ENCODE data around the gene SLC25A51. TPM values are rescaled to one million over a fixed set of nuclear protein-coding genes. Genes with fewer than 3 reads are reported as not detected.

SLC25A51 gene
- total RNA-seq, 1 donor from 2014 or later = 39.6 TPM

- H3K4me3 ChIP-seq (ENCODE audit: insufficient read depth, low read depth, low read length) = no peak overlapping the region
- peaks cover 79% of the 10 kb centered on the region for H3K79me2 ChIP-seq (ENCODE audit: insufficient read depth, low read length)
- no peaks in the 10 kb centered on the region for H3K27me3 ChIP-seq (ENCODE audit: insufficient read depth, low read length)
- Mint-ChIP-seq H3K27ac (ENCODE audit: unreplicated experiment) (no peak overlapping the region), H3K27me3 (ENCODE audit: low read depth, unreplicated experiment) (no peaks in the 10 kb centered on the region), H3K9me3 (ENCODE audit: unreplicated experiment) (peaks cover 2% of the 10 kb centered on the region), H3K4me3 (ENCODE audit: unreplicated experiment) (no peak overlapping the region), H3K4me1 (ENCODE audit: low read depth, unreplicated experiment) (peaks cover 40% of the 10 kb centered on the region), H3K36me3 (ENCODE audit: low read depth, unreplicated experiment) (peaks cover 15% of the 10 kb centered on the region)
- no peak overlapping the region for H3K27ac ChIP-seq (ENCODE audit: low read depth, low read length)
- no peaks in the 10 kb centered on the region for H3K9me3 ChIP-seq (ENCODE audit: insufficient read depth, low read depth, low read length)
- H3K36me3 ChIP-seq (ENCODE audit: insufficient read depth, low read length) = no peaks in the 10 kb centered on the region
- H3K4me1 ChIP-seq (ENCODE audit: insufficient read depth, low read length) = peaks cover 37% of the 10 kb centered on the region
- H2AFZ ChIP-seq (ENCODE audit: low read depth, low read length) = no peak overlapping the region
- FAIRE-seq (no peak), DNase-seq (ENCODE audit: low read depth) (no peak)
- no peak overlapping the region for H3K9ac ChIP-seq (ENCODE audit: low read length)
- H4K20me1 ChIP-seq (ENCODE audit: insufficient read depth, low read length) = peaks cover 54% of the 10 kb centered on the region
- TF ChIP-seq CTCF (IDR thresholded peaks at IDR 0.05; ENCODE audit: insufficient read depth, low read depth, low read length) = no peak
- TF ChIP-seq EZH2 (IDR thresholded peaks at IDR 0.05; ENCODE audit: insufficient read depth, low read length) = no peak
- no peak overlapping the region for H3K4me2 ChIP-seq (ENCODE audit: low read length)
These were observed 23.2 kb upstream of the SLC25A51 start for GRCh38 chr9:37927132-37927531.

- H3K27me3 Mint-ChIP-seq (ENCODE audit: low read depth, unreplicated experiment) = no peaks in the 10 kb centered on the region
- H3K36me3 Mint-ChIP-seq (ENCODE audit: low read depth, unreplicated experiment) = peaks cover 16% of the 10 kb centered on the region
- Histone ChIP-seq H4K20me1 (ENCODE audit: insufficient read depth, low read length) (peaks cover 55% of the 10 kb centered on the region), H3K4me3 (ENCODE audit: insufficient read depth, low read depth, low read length) (no peak overlapping the region), H3K4me1 (ENCODE audit: insufficient read depth, low read length) (peaks cover 41% of the 10 kb centered on the region), H3K36me3 (ENCODE audit: insufficient read depth, low read length) (no peaks in the 10 kb centered on the region), H3K9me3 (ENCODE audit: insufficient read depth, low read depth, low read length) (no peaks in the 10 kb centered on the region), H3K4me2 (ENCODE audit: low read length) (peak overlapping the region; percentile 49), H3K9ac (ENCODE audit: low read length) (no peak overlapping the region), H3K79me2 (ENCODE audit: insufficient read depth, low read length) (peaks cover 79% of the 10 kb centered on the region), H3K27me3 (ENCODE audit: insufficient read depth, low read length) (no peaks in the 10 kb centered on the region), H3K27ac (ENCODE audit: low read depth, low read length) (peak overlapping the region; percentile 3), H2AFZ (ENCODE audit: low read depth, low read length) (no peak overlapping the region)
- H3K27ac Mint-ChIP-seq (ENCODE audit: unreplicated experiment) = peak overlapping the region; percentile 75
- FAIRE-seq (no peak), DNase-seq (ENCODE audit: low read depth) (no peak)
- TF ChIP-seq CTCF (IDR thresholded peaks at IDR 0.05; ENCODE audit: insufficient read depth, low read depth, low read length) = no peak
- no peak for TF ChIP-seq EZH2 (IDR thresholded peaks at IDR 0.05; ENCODE audit: insufficient read depth, low read length)
- peaks cover 44% of the 10 kb centered on the region for H3K4me1 Mint-ChIP-seq (ENCODE audit: low read depth, unreplicated experiment)
- H3K9me3 Mint-ChIP-seq (ENCODE audit: unreplicated experiment) = peaks cover 2% of the 10 kb centered on the region
- H3K4me3 Mint-ChIP-seq (ENCODE audit: unreplicated experiment) = peak overlapping the region; percentile 20
These were observed 22.8 kb upstream of the SLC25A51 start for GRCh38 chr9:37926737-37927118.

GRCh38 chr9:37925786-37926736 lies 22.1 kb upstream of the SLC25A51 start:
- Histone ChIP-seq H3K79me2 (ENCODE audit: insufficient read depth, low read length) (peaks cover 78% of the 10 kb centered on the region), H3K27ac (ENCODE audit: low read depth, low read length) (peak overlapping the region; percentile 3)

More at GRCh38 chr9:37925786-37926736, 22.1 kb upstream of the SLC25A51 start:
- H3K4me3 ChIP-seq (ENCODE audit: insufficient read depth, low read depth, low read length) = no peak overlapping the region
- H3K4me3 Mint-ChIP-seq (ENCODE audit: unreplicated experiment) = peak overlapping the region; percentile 20
- peaks cover 55% of the 10 kb centered on the region for H4K20me1 ChIP-seq (ENCODE audit: insufficient read depth, low read length)
- H3K27ac Mint-ChIP-seq (ENCODE audit: unreplicated experiment) = peak overlapping the region; percentile 75
- H3K9me3 Mint-ChIP-seq (ENCODE audit: unreplicated experiment) = peaks cover 2% of the 10 kb centered on the region
- peak overlapping the region; percentile 49 for H3K4me2 ChIP-seq (ENCODE audit: low read length)
- H3K27me3 ChIP-seq (ENCODE audit: insufficient read depth, low read length) = no peaks in the 10 kb centered on the region
- TF ChIP-seq EZH2 (IDR thresholded peaks at IDR 0.05; ENCODE audit: insufficient read depth, low read length) (no peak), CTCF (IDR thresholded peaks at IDR 0.05; ENCODE audit: insufficient read depth, low read depth, low read length) (no peak)
- no peaks in the 10 kb centered on the region for H3K36me3 ChIP-seq (ENCODE audit: insufficient read depth, low read length)
- peaks cover 51% of the 10 kb centered on the region for H3K4me1 Mint-ChIP-seq (ENCODE audit: low read depth, unreplicated experiment)
- no peak overlapping the region for H3K9ac ChIP-seq (ENCODE audit: low read length)
- H3K36me3 Mint-ChIP-seq (ENCODE audit: low read depth, unreplicated experiment) = peaks cover 13% of the 10 kb centered on the region
- no peaks in the 10 kb centered on the region for H3K9me3 ChIP-seq (ENCODE audit: insufficient read depth, low read depth, low read length)
- peaks cover 43% of the 10 kb centered on the region for H3K4me1 ChIP-seq (ENCODE audit: insufficient read depth, low read length)
- no peak for DNase-seq (ENCODE audit: low read depth)
- no peaks in the 10 kb centered on the region for H3K27me3 Mint-ChIP-seq (ENCODE audit: low read depth, unreplicated experiment)
- FAIRE-seq = no peak
- H2AFZ ChIP-seq (ENCODE audit: low read depth, low read length) = no peak overlapping the region

Measured in astrocyte (in vitro differentiated cells and primary cell).